ENCODE data around the gene SPCS3.
"Not testable (repeated sequence)": the region's sequence is repeated elsewhere in the genome, so short reads cannot be mapped to it uniquely, and the experiment has no call there.

The SPCS3 gene

GRCh38 chr4:176319704-176320339 is at the start of gene SPCS3:
SPCS3 (plus strand) TSS chr4:176319966; CDS start chr4:176320077, 111 bp downstream.
- peak; percentile 92 for DNase-seq

- DNase-seq, result no peak
These were observed 49.1 kb upstream of the SPCS3 start for GRCh38 chr4:176270669-176271068.

GRCh38 chr4:176271749-176272148 is 48.0 kb upstream of the SPCS3 start:
- no peak for DNase-seq

- DNase-seq, result no peak
These were observed 47.0 kb upstream of the SPCS3 start for GRCh38 chr4:176272799-176273198.

- no peak for DNase-seq
These were observed 46.0 kb upstream of the SPCS3 start for GRCh38 chr4:176273736-176274135.

GRCh38 chr4:176274441-176274840 is 45.3 kb upstream of the SPCS3 start:
- DNase-seq, result no peak

- DNase-seq, result no peak
These were observed 43.1 kb upstream of the SPCS3 start for GRCh38 chr4:176276710-176277109.

- no peak for DNase-seq
These were observed 42.4 kb upstream of the SPCS3 start for GRCh38 chr4:176277162-176277904.

- DNase-seq, result not testable (repeated sequence)
These were observed 40.2 kb upstream of the SPCS3 start for GRCh38 chr4:176279560-176279959.

GRCh38 chr4:176286728-176287127 is 33.0 kb upstream of the SPCS3 start:
- DNase-seq, result no peak

- no peak for DNase-seq
These were observed 32.2 kb upstream of the SPCS3 start for GRCh38 chr4:176287546-176287945.

GRCh38 chr4:176288020-176288419 is 31.7 kb upstream of the SPCS3 start:
- DNase-seq, result no peak

GRCh38 chr4:176289561-176289960 is 30.2 kb upstream of the SPCS3 start:
- no peak for DNase-seq

- no peak for DNase-seq
These were observed 29.2 kb upstream of the SPCS3 start for GRCh38 chr4:176290520-176290919.

- DNase-seq, result no peak
These were observed 28.0 kb upstream of the SPCS3 start for GRCh38 chr4:176291748-176292147.

GRCh38 chr4:176292920-176293319 is 26.8 kb upstream of the SPCS3 start:
- DNase-seq, result no peak

GRCh38 chr4:176293660-176294059 is 26.1 kb upstream of the SPCS3 start:
- no peak for DNase-seq

- DNase-seq, result not testable (repeated sequence)
These were observed 23.9 kb upstream of the SPCS3 start for GRCh38 chr4:176295907-176296306.

GRCh38 chr4:176298664-176299063 is 21.1 kb upstream of the SPCS3 start:
- no peak for DNase-seq

- no peak for DNase-seq
These were observed 19.7 kb upstream of the SPCS3 start for GRCh38 chr4:176300036-176300435.

GRCh38 chr4:176300565-176300964 is 19.2 kb upstream of the SPCS3 start:
- no peak for DNase-seq

GRCh38 chr4:176302283-176303275 is 17.2 kb upstream of the SPCS3 start:
- no peak for DNase-seq

GRCh38 chr4:176303938-176304337 is 15.8 kb upstream of the SPCS3 start:
- no peak for DNase-seq
